Activated CD8-positive, alpha-beta memory T cell treated with anti-CD3 and anti-CD28 coated beads, Interleukin-2, amount 50 U/mL, for 4 hours (primary cell): ENCODE measurements around the gene PPDPF.
"Not testable (repeated sequence)": the region's sequence is repeated elsewhere in the genome, so short reads cannot be mapped to it uniquely, and the experiment has no call there.

Source experiments
- DNase-seq: peaks from one replicate; pipeline ENCODE4 v3.0.0-alpha.2; 2020

The PPDPF gene

DNA sequence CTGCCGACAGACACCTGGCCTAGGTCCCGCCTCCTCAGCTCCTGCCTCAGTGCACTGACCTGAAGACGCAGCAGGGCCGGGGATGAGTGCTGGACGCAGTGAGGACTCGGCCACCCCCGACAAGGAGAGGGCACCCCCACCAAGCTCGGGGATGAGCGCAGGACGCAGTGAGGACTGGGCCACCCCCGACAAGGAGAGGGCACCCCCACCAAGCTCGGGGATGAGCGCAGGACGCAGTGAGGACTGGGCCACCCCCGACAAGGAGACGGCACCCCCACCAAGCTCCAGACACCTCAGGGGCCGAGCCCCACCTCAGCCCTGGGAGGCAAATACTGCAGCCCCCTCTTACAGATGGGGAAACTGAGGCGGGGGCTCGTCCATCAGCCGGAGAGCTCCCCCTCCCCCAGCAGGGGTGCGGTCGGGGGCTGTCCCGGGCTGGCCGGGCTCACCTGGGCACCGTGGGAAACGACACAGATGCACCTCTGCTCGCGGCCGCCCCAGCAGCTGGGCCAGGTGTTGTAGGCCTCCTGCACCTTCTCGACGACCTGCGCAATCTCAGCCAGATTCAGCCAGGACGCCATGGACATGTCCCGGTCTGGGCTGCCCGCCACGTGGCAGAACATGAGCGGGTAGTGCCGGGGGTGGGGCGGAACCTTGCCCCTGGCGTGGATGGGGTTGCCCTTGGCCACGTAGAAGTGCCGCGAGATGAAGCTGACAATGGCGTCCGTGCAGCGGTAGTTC lies 46.0 kb downstream of the PPDPF start:
- DNase-seq, result no peak

DNA sequence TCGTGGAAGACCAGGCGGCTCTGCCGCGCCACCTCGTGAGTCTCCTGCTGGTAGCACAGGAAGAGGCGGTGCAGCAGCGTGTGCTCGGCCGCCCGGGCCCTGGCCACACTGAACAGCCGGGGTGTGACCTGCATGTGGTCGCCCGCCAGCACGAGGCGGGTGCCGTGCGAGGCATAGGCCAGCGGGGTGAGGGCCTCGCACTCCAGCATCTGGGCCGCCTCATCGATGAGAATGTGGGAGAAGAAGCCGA lies 46.5 kb downstream of the PPDPF start:
- no peak for DNase-seq

DNA sequence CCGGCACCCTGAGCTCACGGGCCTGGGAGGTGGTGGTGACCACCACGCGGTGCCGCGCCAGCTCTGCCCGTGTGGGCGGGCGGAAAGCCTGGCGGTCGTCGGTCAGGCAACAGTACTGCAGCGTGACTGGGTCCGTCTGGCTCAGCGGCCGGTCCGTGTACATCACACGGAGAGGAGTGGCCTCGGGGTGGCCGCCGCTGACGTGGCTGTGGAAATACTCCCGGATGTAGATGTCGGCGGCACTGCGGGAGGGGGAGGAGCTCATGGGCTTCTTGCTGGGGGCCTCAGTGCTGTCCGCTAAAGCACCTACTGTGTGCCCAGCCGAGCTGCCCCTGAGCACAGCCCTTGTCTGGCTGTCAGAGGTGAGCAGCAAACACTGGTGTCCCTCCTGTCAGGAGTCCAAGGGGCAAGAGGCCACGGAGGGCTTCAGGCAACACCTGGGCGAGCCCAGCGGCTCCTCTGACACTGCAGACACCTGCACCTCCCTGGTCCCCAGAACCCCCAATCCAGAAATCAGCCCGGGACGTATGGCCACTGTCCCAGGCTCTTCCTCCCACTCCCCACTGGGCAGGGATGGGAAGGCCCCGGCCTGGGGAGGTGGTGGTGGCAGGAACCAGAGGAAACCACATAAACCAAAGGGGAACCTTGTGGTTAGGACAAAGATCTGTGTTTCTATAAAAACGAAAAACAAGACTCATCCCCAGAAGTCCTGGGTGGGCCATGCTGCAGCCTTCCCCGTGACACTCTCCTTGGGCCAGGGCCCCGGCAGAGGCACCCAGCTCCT lies 47.0 kb downstream of the PPDPF start:
- DNase-seq, result peak; percentile 58

DNA sequence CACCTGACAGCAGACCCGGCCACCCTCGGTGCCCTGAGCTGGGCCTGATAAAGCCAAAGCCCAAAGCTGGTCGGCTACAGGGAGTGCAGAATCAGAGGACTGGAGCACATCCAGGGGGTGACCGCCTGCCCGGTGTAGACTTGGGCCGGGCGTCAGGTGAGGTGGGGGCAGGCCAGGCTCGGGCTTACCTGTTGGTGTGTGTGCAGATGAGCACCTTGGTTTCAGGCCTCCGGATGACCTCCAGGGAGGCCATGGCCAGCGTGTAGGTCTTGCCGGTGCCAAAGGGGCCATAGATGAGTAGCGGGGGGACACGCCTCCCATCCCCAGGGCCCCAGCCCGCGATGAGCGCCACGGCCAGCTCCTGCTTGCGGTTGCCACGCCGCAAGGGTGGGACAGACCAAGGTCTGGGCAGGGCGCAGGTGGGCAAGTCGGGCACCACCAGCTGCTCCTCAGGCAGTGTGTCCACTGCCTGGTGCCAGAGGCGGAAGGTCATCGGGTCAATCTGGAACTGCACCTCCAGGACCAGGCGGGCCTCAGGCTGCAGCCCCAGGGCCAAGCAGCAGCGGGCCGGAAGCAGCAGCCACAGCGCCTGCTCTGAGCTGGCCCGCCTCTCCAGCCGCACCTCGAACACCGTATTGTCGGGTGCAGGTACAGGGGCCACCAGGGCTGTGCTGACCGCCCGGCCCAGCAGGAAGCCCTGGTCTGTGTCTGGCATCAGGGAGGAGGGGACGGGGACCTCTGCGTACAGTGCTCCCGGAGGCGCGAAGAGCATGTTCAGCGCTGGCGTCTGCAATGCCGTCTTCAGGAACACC lies 47.8 kb downstream of the PPDPF start:
- no peak for DNase-seq

DNA sequence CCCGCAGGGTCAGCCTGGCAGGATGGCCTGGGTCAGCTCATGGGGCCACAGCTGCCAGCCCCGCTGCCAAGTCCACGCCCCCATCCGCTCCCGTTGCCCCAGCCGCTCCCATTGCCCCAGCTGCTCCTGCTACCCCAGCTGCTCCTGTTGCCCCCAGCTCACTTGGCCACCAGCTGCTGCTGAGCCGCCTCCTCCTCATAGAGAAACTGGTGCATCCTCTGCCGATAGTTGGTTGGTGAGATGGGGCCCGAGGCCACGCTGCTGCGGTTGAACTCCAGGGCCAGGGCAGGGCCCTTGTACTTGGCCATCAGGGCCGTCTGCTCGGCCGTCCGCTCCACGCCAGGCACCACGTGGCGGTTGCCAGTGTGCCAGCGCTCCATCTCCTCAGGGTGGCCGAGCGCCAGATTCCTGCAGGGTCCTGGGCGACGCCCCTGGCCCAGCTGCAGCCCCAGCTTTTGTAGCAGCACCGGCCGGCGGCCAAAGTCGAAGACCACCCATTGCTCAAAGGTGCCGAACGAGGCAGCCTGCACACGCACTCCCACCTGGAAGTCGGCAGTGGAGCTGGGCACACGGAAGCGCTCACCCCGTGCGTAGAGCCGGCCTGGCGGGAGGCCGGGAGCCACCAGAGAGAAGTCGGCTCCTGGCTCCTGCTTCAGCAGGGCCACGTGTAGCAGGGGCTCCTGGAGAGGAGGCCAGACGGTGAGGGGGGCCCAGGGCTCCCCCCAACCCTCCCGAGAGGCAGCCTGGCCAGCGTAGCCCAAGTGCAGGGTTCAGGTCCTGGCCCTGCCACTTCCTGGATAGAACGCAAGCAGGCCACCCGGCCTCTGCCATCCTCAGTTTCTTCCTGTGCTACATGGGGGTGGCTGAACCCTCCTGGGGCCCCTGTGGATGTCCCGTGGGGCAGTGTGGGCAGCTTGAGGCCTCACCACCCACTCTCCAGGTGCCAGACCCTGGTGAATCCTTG lies 48.7 kb downstream of the PPDPF start:
- no peak for DNase-seq

DNA sequence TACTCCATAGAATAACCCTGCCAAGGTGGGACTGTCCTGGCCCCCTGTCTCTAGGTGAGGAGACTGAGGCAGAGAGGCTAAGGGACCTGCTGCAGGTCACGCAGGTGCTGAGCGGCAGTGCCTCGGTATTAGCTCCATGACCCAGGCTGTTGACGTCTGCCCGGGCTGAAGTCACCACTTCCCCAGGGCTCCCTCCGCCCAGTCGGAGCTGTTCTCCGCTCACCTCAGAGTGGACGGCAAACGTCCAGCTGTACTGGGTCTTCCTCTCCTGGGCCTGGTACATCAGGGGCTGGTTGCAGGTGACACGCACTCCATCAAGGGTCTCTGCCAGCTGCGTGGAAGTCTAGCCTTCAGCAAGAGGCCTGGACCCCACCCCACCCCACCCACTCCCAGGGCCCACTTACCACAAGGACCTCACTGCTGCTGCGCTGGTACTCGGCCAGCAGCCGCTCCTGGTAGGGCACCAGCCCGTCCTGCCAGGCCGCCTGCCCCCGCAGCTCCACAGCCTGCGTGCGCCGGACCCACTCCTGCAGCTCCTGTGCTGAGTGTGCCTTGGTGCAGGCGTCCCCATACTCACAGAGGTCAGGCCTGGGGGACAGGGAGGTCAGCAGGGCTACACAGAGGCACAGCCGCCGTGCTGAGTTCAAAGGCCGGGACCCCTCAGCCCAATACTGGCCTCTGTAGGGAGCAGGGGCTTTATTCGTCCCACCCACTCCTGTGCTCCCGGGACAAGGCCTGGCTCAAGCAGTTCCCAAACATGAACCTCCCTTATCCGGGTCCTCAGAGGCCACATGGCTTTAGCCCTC lies 49.9 kb downstream of the PPDPF start:
- DNase-seq, result no peak

DNA sequence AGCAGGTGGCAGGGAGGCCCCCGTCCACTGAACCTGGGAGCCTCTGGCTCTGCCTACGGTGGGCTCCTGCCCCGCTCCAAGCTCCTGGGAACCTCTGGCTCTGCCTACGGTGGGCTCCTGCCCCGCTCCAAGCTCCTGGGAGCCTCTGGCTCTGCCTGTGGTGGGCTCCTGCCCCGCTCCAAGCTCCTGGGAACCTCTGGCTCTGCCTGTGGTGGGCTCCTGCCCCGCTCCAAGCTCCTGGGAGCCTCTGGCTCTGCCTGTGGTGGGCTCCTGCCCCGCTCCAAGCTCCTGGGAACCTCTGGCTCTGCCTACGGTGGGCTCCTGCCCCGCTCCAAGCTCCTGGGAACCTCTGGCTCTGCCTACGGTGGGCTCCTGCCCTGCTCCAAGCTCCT lies 50.5 kb downstream of the PPDPF start:
- DNase-seq, result not testable (repeated sequence)
